GM18505 (cell line): ENCODE data around the gene VAV1.
A peak's percentile ranks its signal among the peaks of the same experiment; 100 is the strongest.
"Not testable (repeated sequence)": the region's sequence is repeated elsewhere in the genome, so short reads cannot be mapped to it uniquely, and the experiment has no call there.

Experiments used
- ATAC-seq: cut with Tn5 transposase; IDR thresholded peaks from one replicate; pipeline ENCODE4 v1.9.1; 2021; ENCODE audit not compliant: unreplicated experiment
- POLR2A ChIP-seq: IDR thresholded peaks from 4 replicates; pipeline ENCODE4 v1.6.1; 2011; ENCODE audit warnings: borderline replicate concordance; ENCODE audit not compliant: insufficient read depth, insufficient read length; ENCODE audit errors: extremely low read depth

VAV1 gene

DNA sequence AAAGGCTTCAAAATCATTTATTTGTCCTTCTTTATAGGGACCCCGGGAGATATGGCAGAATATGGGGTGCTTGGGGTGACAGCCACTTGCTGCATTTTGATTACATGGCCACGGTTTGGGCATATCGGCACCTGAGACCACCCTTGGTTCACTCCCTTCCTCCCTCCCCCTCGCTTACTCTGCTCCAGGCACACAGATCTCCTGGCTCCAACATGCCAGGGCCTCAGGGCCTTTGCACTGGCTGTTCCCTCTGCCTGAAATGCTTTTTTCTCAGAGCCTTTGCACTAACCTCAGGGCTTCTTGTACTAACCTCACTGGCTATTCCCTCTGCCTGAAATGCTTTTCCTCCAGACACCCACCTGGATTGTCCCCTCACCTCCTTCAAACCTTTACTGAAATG is 23.8 kb downstream of the VAV1 start:
- no peak for TF ChIP-seq POLR2A
- ATAC-seq = no peak

DNA sequence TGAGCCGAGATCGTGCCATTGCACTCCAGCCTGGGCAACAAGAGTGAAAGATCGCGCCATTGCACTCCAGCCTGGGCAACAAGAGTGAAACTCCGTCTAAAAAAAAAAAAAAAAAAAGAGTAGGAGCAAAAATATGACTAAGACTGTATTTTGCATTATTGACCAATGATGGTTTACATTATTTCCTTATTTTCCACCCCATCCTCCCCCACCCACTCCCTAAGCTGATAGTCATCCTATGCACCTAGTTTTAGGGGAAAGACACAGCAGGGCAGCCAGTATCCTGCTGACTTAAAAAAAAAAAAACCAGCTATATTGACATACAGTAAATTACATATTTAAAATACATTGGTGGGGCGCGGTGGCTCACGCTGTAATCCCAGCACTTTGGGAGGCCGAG is 25.1 kb downstream of the VAV1 start:
- TF ChIP-seq POLR2A = no peak
- ATAC-seq = no peak

DNA sequence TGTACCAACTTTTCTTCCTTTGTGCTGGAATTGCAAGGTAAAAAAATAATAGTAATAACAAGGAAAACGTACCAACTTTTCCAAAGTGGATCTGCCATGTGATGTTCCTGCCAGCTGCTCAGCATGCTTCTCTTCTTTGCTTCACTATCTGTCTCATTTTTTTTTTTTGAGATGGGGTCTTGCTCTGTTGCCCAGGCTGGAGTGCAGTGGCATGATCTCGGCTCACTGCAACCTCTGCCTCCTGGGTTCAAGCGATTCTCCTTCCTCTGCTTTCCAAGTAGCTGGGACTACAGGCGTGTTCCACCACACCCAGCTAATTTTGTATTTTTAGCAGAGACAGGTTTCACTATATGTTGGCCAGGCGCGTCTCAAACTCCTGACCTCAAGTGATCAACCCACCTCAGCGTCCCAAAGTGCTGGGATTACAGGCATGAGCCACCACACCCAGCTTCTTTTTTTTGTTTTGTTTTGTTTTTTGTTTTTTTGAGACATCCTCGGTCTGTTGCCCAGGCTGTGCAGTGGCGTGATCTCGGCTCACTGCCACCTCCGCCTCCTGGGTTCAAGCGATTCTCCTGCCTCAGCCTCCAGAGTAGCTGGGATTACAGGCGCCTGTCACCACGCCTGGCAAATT is 27.8 kb downstream of the VAV1 start:
- ATAC-seq = not testable (repeated sequence)

DNA sequence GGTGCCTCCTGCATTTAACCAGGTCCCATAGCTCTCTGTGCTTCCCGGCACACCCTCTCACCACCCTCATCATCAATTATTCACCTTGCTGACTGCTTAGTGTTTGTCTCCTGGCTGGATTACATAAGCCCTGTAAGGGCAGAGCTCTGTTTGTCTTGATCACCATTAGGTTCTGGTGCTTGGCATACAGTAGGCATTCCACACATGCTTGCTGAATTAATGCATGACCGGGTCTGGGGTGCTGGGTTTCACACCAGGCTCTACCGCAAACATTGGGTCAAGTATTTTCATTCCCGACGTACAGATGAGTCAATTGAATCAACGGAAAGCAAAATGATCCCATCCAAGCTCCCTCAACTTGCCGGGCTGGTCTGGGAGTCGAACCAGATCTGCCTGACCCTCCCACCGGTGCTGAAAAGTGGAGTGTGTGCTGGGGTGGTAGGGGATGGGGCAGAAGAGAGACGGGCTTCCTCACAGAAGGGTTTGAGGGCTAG is 28.5 kb downstream of the VAV1 start:
- TF ChIP-seq POLR2A = no peak
- no peak for ATAC-seq

DNA sequence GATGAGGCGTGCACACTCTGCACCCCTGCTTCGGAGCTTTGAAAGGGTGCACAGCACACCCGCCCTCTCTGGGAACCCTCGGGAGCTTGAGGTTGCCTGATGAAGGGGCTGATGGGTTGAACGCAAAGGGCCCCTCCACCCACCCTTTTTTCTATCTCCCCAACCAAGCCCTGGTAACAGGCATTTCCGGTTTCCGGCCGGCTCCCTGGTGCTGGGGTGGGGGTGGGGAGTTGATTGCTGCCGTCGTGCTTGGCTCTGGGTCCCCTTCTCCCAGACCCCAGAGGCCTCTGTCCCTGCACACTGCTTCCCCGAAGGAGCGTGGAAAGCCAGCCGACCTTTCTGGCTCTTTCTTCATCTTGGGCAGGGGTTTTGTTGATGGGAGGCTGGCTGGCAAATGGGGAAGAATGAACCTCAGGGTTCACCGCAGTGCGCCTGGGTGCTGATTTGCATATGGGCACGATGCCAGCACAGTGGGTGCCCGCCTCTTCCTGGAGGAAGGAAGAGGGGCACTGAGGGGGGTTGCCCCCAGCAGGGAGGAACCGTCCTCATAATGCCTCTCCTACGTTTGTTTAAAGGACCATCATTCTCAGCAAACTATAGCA is 29.1 kb downstream of the VAV1 start:
- TF ChIP-seq POLR2A = peak; percentile 67
- peak; percentile 44 for ATAC-seq

DNA sequence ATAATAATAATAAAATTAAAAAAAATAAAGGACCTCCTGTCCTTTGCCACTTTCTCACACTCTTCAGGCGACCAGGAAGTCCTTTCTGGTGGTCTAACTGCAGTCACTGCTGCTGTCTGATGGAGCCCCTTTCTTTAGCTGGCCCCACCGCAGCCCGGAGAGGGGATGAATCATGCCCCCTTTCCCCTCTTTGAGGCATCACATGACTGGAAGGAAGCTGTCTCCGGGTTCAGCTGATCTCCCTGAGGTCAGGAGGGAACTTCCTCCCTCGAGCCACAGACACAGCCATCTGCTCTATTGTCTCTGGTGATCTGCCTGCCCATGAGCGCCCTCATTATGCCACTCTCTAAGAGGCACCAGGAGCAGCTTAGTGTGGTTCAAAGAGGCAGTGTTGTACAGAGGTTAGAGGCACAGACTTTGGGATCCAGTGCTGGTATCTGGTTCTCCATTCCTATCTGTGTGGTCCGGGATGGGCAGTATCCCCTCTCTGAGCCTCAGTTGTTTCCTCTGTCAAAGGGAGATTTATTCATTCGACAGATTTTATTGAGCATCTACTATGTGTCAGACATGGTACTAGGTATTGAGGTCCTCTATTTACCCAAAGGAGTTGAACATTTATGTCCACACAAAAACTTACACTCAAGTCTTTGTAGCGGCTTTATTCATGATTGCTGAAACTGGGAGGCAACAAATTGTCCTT is 30.0 kb downstream of the VAV1 start:
- no peak for ATAC-seq
- TF ChIP-seq POLR2A = peak; percentile 53

DNA sequence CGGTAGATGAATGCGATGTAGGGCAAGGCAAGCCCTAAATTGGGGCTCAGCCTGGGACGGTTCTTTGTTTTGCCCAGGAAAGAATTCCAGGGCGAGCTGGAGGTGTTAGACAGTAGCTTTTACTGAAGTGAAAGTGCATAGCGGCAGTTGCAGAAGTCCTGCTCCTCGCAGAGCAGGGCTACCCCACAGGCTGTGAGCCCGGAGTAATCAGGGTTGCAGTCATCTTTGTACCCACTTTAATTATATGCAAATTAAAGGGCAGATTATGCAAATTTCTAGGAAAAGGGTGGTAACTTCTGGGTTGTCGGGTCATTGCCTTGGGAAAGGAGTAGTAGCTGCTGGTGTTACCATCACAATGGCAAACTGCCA is 30.5 kb downstream of the VAV1 start:
- no peak for ATAC-seq
- TF ChIP-seq POLR2A = peak; percentile 89

DNA sequence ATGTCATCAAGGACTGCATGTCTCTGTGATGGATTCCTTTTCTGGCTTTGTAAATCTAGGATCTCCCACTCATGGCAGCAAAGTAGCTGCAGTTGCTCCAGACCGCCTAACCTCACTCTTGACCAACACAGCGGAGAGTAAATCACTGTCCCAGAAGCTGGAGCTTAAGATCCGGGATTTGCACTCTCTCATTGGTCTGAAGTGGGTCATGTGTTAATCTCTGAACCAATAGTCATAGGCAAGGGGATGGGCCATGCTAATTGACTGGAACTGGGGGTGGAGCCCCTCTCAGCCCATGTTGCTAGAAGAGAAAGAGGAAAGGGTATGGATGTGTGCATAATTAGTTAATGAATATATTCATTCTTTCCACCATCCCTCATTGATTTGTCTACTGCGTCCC is 34.0 kb downstream of the VAV1 start:
- no peak for ATAC-seq
- no peak for TF ChIP-seq POLR2A

DNA sequence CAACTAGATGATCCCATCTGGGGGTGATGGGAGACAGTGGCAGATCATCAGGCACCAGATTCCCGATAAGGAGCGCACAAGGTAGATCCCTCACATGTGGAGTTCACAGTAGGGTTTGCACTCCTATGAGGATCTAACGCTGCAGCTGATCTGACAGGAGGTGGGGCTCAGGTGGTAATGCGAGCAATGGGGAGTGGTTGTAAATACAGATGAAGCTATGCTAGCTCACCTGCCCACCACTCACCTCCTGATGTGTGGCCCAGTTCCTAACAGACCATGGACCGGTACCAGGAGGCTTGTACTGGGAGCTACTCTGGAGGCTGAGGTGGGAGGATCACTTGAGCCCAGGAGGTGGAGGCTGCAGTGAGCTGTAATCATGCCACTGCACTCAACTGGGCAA is 34.8 kb downstream of the VAV1 start:
- TF ChIP-seq POLR2A = no peak
- no peak for ATAC-seq

DNA sequence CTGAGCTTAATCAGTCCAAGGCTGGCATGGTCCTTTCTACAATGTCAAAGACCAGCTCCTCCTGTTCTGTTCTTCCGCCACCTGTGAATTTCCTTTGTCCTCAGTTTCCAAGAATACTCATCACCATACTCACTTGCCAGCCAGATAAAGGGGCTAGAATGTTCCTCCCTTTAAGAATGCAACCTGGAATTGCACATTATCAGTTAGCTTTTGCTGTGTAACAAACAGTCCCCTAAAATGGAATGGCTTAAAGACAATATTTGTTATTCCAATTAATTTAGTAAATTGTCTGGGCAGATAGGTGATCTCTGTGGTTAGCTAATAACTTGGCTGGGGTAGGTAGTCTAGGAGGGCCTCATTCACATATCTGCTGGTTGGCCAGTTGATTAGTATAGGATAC is 36.0 kb downstream of the VAV1 start:
- no peak for ATAC-seq
- TF ChIP-seq POLR2A = no peak

DNA sequence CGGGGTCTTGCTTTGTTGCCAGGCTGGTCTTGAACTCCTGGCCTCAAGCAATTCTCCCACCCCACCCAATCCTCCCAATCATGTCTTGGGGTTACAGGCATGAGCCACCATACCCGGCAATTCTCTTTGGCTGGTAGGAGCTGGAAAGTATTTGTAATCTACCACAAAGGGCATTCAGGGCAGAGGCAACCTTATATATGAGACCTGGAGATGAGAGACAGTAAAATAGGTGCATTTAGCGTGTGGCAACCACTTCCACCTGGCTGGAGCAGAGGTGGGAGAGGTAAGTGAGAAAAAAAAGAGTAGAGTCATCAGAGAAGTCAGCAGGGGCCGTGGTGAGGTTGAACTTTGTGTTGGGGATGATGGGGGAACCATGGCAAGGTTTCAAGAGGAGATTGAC is 36.8 kb downstream of the VAV1 start:
- no peak for ATAC-seq
- TF ChIP-seq POLR2A = no peak

DNA sequence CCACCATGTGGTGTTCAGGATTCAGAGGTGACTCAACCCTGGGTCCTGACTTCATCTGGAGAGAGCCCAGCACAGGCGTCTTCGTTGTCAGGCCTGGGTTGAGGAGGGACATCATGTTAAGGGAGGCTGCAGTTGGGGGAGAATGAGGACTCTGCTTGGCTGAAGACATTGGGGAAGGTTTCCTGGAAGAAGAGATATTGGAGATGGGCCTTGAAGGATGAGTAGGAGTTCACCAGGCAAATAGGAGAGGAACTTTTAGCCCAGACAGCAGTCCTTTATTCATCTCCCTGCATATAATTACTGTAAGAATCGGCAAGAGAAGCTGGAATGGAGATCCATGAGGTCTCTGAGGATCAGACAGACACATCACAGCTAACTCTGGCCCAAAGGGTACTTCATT is 38.9 kb downstream of the VAV1 start:
- no peak for TF ChIP-seq POLR2A
- ATAC-seq = no peak

DNA sequence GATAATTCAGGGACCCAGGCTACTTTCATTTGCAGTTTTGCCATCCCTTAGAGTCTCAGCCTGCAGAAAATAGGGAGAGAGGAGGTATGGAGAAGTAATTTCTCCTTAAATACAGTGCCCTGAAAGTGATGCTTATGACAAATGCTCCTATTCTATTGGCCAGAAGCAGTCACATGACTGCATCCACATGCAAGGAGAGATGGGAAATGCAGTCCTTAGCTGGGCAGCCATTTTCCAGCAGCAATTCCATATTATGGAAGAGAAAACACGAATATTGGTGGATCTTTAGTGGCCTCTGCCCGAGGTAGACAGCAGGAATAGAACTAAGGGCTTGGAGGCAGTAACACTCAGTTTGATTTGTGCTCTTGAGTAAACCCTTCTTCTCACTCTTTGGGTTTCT is 39.4 kb downstream of the VAV1 start:
- ATAC-seq = no peak
- no peak for TF ChIP-seq POLR2A

DNA sequence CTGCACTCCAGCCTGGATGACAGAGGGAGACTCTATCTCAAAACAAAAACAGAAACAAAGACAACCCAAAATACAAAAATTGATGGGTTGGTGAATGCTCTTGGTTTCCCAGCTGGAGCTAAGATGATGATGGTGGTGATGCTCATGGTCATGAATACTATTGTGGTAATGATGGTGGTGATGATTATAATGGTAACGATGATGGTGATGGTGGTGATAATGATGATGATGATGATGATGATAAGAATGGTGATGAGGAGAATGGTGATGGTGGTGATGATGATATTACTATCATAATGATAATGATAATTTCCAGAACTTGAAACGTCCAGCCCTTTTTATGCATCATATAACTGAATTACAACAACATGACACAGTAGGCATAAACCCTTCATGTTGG is 40.1 kb downstream of the VAV1 start:
- TF ChIP-seq POLR2A = no peak
- no peak for ATAC-seq
